C4-2B (cell line): ENCODE measurements around the gene MAML3.

Experiments
- H3K27ac ChIP-seq: fragments of 450-650 bp; 2 replicates; pipeline ENCODE4 v1.5.1; 2017
- CTCF ChIP-seq: fragments of 450-650 bp; conservative IDR thresholded peaks from 2 replicates; pipeline ENCODE4 v1.5.1; 2017; ENCODE audit warnings: mild to moderate bottlenecking
- ZFX ChIP-seq: fragments of 450-650 bp; IDR thresholded peaks from 2 replicates; pipeline ENCODE4 v1.6.1; 2017

The MAML3 gene

GRCh38 chr4:139876337-139876941 is 277.5 kb downstream of the MAML3 start:
- H3K27ac ChIP-seq: peak overlapping the region; percentile 65
- TF ChIP-seq CTCF: no peak; the same call in 1 of the 2 replicates
- TF ChIP-seq ZFX: no peak

GRCh38 chr4:139875411-139875825 is 278.6 kb downstream of the MAML3 start:
- no peak overlapping the region for H3K27ac ChIP-seq
- TF ChIP-seq ZFX (no peak), CTCF (no peak)

- H3K27ac ChIP-seq: no peak overlapping the region
- TF ChIP-seq CTCF (no peak), ZFX (no peak)
Observed at GRCh38 chr4:139873111-139873860, 280.7 kb downstream of the MAML3 start.

GRCh38 chr4:139872274-139872673 is 281.7 kb downstream of the MAML3 start:
- no peak for TF ChIP-seq ZFX
- no peak for TF ChIP-seq CTCF
- H3K27ac ChIP-seq: no peak overlapping the region

GRCh38 chr4:139869810-139870209 is 284.2 kb downstream of the MAML3 start:
- no peak overlapping the region for H3K27ac ChIP-seq
- TF ChIP-seq ZFX: no peak

- TF ChIP-seq ZFX: no peak
- no peak for TF ChIP-seq CTCF
- H3K27ac ChIP-seq: no peak overlapping the region
Observed at GRCh38 chr4:139866276-139866962, 287.6 kb downstream of the MAML3 start.

GRCh38 chr4:139865537-139865936 is 288.4 kb downstream of the MAML3 start:
- no peak overlapping the region for H3K27ac ChIP-seq
- TF ChIP-seq CTCF (no peak), ZFX (no peak)
